NCI-H1417 (cell line): ENCODE measurements around the gene COL5A1.
A peak's percentile ranks its signal among the peaks of the same experiment; 100 is the strongest.

ENCODE experiments used
- DNase-seq, 3 experiments: peaks; one replicate each; lab custom pipeline; 2025; lab: John Stamatoyannopoulos, UW

Gene COL5A1

DNA sequence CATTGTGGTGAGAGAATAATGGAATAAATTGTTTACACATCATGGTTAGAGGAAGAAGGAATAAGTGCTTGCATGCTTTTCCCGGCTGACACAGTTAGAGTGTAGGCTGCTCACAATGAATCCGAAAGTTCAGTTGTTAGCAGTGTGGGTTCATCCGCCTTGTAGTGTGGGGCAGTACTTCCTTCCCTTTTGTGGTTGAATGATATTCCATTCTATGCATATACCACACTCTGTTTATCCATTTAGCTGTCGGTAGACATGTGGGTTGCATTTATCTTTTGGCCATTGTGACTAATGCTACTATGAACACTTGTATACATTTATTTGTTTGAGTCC is 84.0 kb downstream of the COL5A1 start:
- DNase-seq = no peak

DNA sequence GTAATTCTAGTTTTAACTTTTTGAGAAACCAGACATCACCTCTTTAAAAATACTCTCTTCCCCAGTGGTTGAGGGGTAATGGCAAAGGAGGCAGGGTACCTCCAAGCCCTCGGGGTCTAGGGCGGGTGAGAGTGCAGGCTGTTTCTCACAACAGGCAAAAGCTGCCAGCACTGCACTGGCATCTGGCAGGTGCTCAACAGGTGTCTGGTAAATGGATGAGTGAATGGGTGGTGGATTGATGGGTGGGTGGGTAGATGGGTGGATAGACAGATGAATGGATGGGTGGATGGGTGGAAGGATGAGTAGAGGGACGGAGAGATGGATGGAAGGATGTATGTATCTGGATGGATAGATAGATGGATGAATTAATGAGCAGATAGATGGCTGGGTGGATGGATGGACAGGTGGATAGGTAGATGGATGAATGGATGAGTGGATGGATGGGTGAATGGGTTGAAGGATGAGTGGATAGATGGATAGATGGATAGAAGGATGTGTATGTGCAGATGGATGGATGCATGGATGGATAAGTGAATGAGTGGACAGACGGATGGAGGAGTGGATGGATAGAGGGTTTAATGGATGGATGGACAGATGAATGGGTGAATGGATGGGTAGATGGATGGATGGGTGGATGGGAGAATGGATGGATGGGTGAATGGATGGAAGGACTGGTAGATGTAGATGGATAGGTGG is 84.6 kb downstream of the COL5A1 start:
- DNase-seq = no peak

DNA sequence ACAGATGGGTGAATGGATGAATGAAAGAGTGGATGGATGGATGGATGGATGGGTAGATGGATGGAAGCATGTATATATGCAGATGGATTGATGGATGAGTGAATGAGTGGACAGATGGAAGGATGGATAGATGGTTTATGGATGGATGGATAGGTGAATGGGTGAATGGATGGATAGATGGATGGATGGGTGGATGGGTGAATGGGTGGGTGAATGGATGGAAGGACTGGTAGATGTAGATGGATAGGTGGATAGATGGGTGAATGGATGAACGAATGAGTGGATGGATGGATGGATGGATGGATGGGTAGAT is 85.1 kb downstream of the COL5A1 start:
- no peak for DNase-seq

DNA sequence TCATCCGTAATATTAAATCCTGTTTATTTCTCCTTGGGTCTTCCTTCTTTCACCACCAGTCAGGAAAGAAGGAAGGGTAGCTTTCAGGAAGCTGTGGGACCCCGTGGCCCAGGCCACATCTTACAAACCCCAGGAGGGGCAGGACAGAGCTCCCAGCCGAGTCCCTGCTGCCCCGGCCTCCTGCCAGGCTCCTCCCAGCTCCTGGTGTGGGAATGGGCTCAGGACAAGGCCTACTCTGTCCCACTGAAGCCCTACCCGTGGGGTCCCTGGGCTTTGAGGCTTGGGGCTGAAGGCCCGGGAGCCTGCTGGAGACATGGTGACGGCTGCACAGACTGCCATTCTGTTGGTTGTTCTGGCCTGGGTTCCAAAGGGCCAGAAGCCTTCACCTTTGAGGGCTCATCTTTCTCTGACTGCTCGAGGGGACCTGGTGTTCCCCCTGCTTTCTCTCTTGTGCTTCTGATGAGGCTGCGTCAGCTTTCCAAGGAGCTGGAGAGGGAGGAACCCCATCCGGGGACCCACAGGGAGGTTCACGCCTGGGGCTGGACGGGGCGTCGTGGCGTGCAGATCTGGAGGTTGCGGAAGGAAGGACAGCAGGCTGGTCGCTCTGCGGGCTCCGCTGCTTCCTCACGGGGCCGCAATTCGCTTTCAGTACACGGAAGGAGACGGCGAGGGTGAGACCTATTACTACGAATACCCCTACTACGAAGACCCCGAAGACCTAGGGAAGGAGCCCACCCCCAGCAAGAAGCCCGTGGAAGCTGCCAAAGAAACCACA is 86.6 kb downstream of the COL5A1 start:
- DNase-seq = no peak

DNA sequence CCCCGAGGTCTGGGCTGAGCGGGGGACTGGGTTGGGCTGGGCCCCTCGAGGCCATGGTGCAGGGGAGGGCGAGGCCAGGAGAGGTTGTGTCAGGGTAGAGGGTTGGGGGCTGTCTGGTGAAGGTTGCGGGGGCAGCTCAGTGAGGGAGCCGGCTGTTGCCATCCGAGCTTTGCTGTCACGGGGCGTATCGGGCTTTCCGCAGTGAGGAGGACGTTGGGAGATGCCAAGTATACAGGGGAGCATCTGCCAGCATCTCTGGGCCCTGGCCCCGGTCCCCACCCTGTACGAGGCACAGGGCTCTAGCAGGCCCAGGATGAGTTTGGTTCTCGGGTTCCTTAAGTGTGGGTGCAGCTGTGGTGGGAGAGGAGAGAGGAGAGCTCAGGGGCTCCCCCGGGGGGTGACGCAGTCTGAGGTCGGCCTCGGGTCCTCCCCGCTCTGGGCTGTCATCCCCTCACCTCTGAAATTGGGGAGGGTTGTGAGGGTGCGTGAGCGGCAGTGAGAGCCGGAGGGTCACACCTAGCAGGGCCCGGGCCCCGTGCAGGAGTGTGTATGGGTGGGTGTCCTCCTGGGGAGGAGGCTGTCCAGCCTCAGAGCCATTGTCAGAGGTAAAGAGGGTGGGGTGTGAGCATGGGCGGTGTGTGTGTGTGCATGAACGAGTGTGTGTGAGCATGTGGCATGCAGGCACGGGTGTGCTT is 87.3 kb downstream of the COL5A1 start:
- DNase-seq = no peak

DNA sequence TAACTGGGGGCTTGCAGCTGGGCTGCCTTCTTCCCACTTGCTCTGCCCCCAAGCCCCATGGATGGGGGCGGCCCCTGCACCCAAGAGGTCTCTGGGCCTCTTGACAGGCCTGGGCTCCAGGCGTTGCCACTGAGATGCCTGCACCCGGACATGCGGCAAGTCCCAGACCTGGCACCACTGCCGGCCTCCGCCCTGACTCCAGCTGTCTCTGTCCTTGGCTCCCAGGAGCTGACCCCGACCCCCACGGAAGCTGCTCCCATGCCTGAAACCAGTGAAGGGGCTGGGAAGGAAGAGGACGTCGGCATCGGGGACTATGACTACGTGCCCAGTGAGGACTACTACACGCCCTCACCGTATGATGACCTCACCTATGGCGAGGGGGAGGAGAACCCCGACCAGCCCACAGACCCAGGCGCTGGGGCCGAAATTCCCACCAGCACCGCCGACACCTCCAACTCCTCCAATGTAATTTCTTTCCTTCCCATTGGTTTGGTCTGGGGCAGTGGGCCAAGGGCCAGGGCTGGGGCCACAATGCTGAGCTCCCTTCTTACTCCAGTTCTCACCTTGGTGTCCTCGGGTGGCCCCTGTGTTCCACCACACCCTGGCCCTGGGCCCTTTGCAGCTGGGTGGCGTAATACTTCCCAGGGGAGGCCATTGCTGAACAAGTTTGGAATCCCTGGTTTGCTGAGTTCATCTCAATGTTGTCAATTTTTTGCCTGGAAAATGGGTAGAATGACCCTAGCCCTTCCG is 88.6 kb downstream of the COL5A1 start:
- no peak for DNase-seq

DNA sequence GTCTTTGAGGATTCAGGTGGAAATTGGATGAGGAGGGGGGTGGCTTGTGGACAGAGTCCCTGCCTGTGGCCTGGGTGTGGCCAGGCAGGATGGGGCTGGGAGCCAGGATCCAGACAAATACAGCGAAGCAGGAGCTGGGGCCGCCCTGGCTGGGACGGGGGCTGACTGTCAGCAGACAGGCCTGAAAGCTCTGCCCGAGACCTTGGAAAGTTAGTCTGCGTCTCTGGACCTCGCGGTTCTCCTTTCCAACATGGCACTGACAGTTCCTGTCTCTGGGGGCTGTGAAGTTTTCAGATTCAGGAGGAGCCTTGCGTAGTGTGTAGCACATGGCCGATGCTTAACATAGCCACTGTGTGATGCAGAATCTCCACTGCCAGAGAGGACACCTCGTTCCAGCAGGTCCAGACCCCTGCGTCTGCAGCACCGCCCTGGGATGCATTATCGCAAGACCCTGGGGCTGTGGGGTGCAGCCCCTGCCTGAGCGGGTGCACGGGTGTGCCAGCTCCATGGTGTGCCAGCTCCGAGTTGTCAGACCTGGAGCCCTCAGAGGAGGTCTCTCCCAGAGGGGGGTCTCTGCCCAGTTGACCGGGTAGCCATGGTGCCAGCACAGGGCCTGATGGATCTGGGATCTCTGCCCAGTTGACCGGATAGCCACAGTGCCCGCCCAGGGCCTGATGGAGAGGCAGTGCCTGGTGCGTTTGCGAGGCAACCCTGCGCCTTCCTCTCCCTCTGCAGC is 89.3 kb downstream of the COL5A1 start:
- DNase-seq = no peak

DNA sequence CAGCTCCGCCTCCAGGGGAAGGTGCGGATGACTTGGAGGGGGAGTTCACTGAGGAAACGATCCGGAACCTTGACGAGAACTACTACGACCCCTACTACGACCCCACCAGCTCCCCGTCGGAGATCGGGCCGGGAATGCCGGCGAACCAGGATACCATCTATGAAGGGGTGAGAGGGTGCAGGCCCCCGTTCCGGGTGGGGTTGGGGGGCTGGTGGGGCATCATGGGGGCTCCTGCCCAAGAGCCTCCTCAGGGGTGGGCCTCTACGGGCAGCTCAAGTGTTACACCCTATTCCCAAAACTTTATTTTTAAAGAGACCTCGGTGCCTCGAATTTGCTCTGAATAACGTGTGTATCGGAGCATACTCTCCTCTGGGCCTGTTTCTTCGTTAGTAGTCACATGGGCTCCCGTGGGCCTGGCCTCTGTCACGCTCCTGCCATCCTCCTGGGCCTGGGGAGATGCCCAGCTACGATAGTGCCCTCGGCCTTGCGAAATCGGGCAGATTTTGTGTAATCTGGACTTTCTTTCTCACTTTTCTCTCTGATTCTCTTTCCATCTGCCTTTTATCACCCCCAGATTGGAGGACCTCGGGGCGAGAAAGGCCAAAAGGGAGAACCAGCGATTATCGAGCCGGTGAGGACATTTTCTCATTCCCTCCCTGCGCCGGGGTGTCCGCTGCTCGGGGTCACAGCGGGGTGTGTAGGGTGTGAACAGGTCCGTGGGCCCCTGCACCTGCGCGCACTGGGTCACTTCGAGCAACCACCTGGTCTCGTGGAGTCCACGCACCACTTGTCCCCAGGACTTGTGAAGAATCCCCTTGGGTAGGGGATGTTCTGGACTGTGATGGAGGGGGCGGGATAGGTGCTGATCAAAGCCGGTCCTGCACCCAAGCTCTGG is 90.1 kb downstream of the COL5A1 start:
- no peak for DNase-seq

DNA sequence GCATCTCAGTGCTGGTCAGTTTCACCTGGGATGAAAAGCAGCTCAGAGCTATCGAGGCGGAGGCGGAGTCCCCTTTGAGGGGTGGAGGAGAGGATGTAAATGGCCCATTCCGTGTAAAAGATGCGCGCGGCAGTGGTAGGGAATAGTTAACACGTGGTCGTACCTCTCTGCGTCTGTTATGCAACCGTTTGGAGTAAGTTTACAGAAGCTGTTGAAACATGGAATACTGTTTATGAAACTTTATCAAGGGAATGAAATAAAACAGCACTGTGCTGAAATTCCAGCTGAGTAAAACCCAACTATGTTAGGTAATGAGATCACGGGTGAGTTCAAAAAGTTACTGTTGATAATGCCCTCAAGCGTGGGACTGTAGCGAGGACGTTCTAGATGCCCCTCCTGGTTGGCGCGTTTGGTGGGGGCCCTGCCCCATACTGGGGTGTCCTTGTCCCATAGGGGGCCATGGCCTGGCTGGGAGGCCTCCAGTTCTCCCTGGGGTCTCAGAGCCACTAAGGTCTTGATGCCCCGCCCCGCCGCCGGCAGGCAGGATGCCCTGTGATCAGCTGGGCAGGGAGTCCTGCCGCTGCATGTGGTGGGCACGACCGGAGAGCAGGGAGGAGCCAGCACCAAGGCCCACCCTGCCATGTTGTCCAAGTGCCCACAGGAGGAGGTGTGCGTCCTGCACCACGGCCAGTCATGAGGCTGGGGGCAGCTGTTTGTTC is 90.9 kb downstream of the COL5A1 start:
- no peak for DNase-seq

DNA sequence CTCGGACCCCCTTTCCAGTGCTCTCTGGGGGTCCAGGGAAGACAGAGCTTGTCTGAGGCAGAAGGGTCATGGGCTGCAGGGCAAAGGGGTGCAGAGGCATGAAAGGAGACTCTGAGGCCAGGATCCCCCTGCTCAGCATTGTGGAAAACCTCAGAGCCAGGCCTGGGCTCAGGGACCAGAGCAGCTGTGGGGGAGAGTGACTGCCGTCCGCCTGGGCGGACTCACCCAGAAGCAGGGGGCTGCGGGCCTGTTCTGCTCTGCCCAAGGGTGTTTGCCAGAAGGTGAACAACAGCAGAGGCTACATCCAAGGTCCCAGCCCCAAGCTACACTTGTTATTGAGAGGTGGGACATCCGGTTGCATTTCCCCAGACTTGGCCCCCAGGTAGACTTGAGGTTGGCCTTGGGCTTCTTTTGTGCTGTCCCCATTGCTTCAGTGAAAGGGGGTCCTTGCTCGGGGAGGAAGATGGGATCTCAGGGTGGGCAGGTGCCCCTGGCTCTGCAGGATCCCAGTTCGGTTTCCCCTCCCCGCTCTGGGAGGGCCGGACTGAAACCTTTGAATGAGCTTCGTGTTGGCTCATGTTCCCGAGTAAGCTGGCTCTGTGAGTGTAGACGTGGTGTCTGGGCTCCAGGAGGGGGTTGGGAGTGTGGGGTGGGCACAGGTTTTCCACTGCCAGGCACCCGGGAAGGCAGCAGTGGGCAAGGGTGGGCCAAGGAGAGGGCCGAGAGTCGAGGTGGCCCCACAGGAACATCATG is 92.1 kb downstream of the COL5A1 start:
- no peak for DNase-seq

DNA sequence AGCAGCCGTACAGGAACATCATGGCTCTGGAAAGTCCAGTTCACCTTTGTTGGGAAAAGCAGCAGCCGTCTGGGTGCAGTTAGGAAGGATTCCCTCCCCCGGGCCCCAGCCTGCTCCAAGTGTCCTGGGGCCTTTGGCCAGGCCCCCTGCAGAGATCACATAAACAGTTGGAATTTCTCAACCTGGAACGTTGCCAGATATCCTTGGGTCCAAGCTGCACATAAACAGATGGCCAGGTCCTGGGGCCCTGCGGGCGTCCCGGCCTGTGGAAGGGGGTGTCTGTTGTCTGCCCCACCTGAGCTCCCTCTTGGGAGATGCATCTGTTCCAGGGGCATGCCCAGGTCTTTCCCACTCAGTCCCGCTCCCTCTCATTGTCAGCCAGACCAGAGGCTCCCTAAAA is 92.7 kb downstream of the COL5A1 start:
- DNase-seq = no peak

DNA sequence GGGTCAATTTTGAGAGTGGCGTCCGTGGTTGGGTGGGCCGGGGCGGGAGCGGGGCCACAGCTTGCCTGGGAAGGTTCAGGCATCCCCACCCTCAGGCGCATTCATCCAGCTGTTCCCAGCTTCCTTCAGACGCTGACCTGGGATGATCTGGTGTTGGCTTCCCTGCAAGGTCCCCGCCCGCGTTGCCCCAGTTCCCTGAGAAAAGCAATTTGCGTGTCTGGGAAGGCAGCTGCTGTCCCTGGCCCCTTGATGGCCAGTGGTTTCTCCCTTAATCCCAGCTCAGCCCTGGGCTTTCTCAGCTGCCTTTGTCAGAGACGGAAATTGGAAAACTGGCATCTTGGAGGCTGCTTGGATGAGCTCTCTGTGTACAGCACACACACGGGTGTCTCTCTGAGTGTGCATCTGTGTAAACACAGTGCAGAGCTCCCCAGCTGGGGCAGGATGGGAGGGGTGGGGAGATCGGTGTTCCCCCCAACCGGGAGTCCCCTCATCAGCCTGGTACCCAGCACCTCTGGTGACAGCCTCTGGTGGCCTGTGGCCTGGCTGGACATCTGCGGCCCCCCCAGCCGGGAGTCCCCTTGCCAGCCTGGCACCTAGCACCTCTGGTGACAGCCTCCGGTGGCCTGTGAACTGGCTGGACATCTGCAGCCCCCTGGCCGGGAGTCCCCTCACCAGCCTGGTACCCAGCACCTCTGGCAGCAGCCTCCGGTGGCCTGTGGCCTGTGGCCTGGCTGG is 94.0 kb downstream of the COL5A1 start:
- no peak for DNase-seq

DNA sequence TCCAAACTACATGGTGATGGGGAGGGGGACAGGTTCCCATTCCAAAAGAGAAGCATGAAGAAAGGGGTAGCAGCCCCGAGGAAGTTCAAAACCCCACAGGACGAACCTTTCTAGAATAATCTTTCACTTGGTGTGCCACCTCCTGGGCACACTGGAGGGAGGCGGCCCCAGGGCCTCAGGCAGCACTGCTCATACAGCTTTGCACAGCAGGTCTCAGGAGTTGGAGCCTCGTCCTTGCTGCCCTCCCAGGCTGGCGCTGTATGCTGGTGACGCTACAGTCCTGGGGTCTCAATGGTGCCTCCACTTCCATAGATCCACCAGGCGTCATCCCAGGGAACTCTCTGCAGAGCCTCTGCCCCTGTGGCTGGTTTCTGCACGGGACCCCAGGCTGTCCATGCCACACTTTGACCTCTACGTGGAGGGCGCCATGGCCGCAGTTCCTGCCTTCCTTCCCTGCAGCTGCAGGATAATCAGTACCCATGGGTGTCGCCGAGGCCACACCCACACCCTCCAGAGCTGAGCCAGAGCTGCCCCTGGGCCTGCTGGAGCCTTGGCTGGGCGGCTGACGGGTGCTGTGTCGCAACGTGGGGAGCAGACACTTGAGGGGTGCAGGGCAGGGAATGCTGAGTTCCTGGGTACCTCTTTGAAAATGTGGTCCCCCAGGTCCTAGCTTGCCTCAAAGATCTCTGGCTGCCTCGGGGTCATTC is 95.3 kb downstream of the COL5A1 start:
- DNase-seq = no peak

DNA sequence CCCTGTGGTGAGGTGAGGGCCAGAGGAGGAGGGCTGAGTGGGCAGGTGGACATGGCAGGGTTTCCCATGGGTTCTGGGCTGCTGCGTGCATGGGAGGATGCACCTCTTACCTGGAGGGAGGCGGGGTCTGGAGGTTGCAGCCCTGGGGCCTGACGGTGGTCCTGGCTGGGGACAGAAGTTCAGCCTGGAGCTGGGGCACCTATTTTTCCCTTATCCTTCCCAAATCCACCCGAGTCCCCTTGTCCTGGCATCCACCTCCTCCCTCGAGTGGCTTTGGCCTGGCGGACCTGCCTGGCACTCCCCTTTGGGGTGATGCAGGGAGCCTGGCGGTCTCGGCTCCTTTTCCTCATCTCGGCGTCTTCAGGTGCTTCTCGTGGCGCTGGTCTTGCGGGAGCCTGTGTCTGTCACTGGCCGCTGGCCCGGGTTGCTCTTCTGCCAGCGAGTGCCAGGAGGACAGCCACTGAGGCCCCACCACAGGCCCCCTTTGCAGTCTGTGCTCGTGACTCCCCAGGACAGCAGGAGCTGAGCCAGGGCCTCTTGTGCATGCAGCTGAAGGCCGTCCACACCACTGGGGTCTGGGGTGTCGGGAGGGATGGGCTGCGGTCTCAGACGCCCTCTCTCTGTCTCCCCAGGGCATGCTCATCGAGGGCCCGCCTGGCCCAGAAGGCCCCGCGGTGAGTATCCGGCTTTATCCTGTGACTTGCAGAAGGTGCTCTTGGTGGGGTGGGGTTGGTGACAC is 96.4 kb downstream of the COL5A1 start:
- no peak for DNase-seq

DNA sequence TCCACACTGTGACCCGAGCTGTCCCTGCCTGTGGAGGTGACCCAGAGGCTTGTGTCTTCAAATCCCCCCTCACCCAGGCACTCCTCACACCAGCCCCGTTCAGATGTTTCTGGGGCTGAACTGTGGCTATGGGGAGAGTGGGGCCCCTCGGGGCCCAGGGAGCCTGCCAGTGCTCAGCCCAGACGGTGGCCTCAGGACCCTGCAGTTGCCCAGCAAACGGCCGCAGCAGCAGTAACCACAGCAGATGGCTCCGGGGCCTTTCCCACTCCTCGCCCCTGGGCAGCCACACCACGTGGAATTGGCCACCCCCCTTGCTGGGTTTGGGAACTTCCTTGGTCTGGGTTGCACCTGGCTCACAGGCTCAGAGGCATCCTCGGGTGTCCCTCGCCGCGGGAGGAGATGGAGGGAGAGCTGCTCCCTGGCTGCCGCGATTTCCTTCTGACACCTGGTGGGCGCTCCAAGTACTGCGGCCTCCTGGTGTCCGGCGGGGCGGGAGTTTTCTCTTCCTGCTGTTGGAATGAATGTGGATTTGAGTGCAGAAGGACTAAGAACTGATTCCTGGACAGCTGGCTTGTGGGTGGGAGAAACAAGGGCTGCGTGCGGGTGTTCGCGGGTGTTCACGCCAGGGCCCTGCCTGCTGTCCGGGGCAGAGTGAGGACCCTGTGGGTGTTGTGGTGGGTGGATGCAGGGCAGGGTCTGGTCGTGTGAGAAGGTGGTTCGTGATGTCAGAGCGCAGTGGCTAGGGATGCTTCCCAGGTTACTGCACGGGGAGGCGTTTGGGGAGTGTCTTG is 97.5 kb downstream of the COL5A1 start:
- peak; percentile 22 to 72 (median 37) for DNase-seq

DNA sequence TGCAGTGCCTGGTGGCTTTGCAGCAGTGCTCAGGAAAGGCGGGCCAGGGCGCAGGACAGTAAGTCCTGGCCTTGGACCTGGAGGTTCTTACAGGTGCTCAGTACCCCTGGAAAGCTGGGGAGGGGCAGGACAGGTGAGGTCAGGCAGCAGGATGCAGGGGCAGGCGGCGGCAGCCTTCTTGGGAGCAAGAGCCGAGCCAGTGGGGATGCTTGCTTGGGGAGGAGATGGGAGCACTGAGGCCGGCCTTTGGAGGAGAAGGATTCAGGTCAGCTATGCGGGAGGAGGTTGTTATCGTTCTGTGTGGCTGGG is 98.0 kb downstream of the COL5A1 start:
- no peak for DNase-seq

DNA sequence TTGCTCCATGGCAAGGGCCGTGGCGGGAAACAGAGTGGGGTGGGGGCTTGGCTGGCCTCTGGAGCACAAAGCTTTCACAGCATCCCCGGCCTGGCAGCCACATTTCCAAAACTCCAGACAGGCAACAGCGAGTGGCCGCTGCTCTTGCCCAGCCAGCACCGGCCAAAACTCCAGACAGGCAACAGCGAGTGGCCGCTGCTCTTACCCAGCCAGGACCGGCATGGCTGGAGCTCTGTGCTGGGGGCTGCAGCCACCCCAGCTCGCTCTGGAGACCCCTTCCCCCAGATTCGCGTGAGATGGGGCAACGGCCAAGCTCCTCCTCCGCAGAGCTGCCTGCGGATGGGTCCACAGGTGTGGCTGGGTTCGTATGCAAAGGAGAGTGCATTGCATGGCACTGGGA is 98.5 kb downstream of the COL5A1 start:
- DNase-seq = no peak
